GM18508 (cell line): Measurements from ENCODE around the gene ADAM12.

Source experiments
- ATAC-seq: cut with Tn5 transposase; IDR thresholded peaks from one replicate; pipeline ENCODE4 v1.9.1; 2021; ENCODE audit warnings: moderate number of reproducible peaks; ENCODE audit not compliant: insufficient read depth, unreplicated experiment

Gene ADAM12

GRCh38 chr10:126387931-126388911, at the start of gene ADAM12:
ADAM12 (minus strand) TSS chr10:126388477; CDS start chr10:126388145, 332 bp downstream.
- ATAC-seq: no peak

- no peak for ATAC-seq
These were observed 49.5 kb upstream of the ADAM12 start for GRCh38 chr10:126437635-126438406.

- ATAC-seq: no peak
These were observed 46.0 kb upstream of the ADAM12 start for GRCh38 chr10:126434235-126434634.

- ATAC-seq: no peak
These were observed 45.1 kb upstream of the ADAM12 start for GRCh38 chr10:126433351-126433750.

- no peak for ATAC-seq
These were observed 44.2 kb upstream of the ADAM12 start for GRCh38 chr10:126432507-126432906.

GRCh38 chr10:126431816-126432215, 43.5 kb upstream of the ADAM12 start:
- no peak for ATAC-seq

GRCh38 chr10:126430512-126430911, 42.2 kb upstream of the ADAM12 start:
- no peak for ATAC-seq

- no peak for ATAC-seq
These were observed 41.0 kb upstream of the ADAM12 start for GRCh38 chr10:126429275-126429674.

GRCh38 chr10:126425489-126426065, 37.3 kb upstream of the ADAM12 start:
- ATAC-seq: no peak

- no peak for ATAC-seq
These were observed 36.8 kb upstream of the ADAM12 start for GRCh38 chr10:126425032-126425431.

- no peak for ATAC-seq
These were observed 35.6 kb upstream of the ADAM12 start for GRCh38 chr10:126423732-126424491.

- no peak for ATAC-seq
These were observed 34.3 kb upstream of the ADAM12 start for GRCh38 chr10:126422567-126422966.

GRCh38 chr10:126421756-126422256, 33.5 kb upstream of the ADAM12 start:
- no peak for ATAC-seq

- no peak for ATAC-seq
These were observed 32.5 kb upstream of the ADAM12 start for GRCh38 chr10:126420567-126421300.

- no peak for ATAC-seq
These were observed 29.0 kb upstream of the ADAM12 start for GRCh38 chr10:126417220-126417825.

GRCh38 chr10:126409821-126410220, 21.5 kb upstream of the ADAM12 start:
- no peak for ATAC-seq

- ATAC-seq: no peak
These were observed 20.8 kb upstream of the ADAM12 start for GRCh38 chr10:126408953-126409641.

GRCh38 chr10:126407831-126408230, 19.6 kb upstream of the ADAM12 start:
- ATAC-seq: no peak
